Measurements from ENCODE around the gene ZFTA.

- TF ChIP-seq CTCF (IDR thresholded peaks at IDR 0.05) (no peak), POLR2AphosphoS5 (IDR thresholded peaks at IDR 0.05) (no peak), EP300 (IDR thresholded peaks at IDR 0.05) (no peak)
Measured at GRCh38 chr11:63802637-63803414, 34.3 kb upstream of the ZFTA start.

Measured in suprapubic skin (tissue), 4 donors.